CD4-positive, alpha-beta T cell treated with Interleukin-12 subunit alpha and Interleukin-12 subunit beta, for 1 hour (primary cell): ENCODE data around the gene MYBL2.
A peak's percentile ranks its signal among the peaks of the same experiment; 100 is the strongest.
"Not testable (repeated sequence)": the region's sequence is repeated elsewhere in the genome, so short reads cannot be mapped to it uniquely, and the experiment has no call there.

Experiments
- DNase-seq: peaks from one replicate; pipeline ENCODE4 v3.0.0-alpha.2; 2020

Gene MYBL2

DNA sequence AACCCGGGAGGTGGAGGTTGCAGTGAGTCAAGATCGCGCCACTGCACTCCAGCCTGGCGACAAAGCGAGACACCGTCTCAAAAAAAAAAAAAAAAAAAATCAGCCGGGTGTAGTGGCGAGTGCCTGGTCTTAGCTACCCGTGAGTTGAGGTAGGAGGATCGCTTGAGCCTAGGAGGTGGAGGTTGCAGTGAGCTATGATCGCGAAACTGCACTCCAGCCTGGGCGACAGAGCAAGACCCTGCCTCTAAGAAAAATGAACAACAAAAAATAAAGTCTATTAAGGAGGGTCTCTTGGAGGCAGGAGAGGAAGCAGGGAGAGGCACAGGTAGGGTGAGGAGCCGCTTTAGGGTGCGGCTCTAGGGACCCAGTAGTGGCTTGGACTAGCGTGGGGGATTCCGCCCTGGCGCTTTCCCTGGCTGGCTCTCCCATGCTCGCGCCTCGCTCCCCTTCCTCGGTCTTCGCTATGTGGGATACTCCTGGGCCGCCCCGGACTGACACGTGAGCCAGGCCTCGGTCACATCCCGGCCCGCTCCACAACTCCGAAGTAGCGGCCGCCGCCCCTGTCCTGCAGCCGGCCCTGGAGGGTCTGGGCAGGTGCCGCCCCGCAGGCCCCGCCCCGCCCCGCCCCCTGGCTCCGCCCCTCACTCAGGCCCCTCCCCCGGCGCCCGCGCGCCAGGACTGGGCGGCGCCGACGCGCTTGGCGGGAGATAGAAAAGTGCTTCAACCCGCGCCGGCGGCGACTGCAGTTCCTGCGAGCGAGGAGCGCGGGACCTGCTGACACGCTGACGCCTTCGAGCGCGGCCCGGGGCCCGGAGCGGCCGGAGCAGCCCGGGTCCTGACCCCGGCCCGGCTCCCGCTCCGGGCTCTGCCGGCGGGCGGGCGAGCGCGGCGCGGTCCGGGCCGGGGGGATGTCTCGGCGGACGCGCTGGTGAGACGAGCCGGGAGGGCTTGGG, at the start of gene MYBL2:
MYBL2 (plus strand) TSS at position 739 of the 953 bp plus-strand sequence; CDS start at position 909, 170 bp downstream.
- peak; percentile 75 for DNase-seq

DNA sequence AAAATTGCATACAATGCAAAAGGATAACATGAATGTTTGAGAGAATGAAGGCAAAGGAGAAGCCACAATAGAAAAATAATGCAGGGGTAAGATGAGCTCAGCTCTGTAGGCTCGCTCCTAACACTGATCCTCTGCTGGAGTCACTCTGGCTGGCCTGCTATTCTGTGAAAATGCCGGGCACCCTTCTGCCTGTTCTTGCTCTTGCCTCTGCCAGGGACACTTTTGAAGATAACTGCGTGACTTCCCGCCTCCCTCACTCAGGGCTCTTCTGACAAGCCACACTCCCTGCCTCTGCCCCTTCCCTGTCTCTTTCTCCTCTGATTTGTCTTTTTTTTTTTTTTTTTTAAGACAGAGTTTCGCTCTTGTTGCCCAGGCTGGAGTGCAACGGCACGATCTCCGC, 35.3 kb upstream of the MYBL2 start:
- DNase-seq: no peak

DNA sequence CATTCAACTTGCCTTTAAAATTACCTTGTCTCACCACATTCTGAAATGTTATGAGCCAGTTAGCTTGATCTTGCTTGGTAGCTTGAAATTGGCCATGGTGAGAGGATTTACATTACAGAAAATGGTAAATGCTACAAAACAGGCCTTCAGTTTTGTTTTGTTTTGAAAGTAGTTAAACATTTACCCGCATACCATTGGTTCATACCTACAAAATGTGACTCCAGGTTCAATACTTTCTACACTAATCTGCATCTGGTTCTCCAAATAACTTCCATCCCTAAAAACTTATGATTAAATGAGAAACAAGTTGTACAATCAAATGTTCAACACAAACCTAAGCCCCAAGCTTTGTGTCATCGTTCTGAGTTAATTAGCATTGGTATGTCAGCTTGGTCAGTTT, 30.5 kb upstream of the MYBL2 start:
- DNase-seq: no peak

DNA sequence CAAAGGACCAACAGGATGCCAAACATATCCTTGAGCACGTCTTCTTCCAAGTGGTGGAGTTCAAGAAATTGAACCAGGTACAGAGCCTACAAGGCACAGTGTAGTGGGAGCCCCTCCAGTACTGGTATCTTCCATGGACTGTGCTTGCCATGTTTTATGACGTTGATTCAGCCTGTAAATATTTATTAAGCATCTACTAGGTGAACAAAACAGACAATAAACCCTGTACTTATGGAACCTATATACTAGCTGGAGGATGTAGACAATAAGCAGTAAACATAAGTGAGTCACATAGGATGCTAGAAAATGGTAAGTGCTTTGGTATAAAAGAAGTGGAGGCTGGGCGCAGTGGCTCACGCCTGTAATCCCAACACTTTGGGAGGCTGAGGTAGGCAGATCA, 24.4 kb upstream of the MYBL2 start:
- DNase-seq: no peak

DNA sequence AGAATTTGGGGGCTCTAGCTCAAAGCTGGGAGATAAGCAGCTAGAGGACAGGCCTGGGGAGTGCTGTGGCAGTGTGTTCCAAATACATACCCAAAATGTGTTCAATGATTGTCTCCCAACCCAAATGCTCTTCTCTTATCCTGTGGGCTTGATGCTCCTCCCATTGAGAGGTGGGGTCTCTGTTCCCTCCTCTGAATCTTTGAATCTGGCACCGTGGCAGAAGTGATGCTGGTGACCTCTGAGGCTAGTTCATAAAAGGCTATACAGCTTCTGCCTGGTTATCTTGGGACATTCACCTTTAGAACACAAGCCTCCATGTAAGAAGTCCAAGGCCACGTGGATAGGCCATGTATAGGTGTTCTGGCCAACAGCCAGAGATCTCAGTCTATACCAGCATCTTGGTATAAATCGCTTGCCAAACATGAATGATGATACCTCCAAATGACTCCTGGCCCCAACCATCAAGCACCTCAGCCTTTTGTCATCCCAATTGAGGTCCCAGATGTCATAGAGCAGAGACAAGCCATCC, 15.9 kb upstream of the MYBL2 start:
- no peak for DNase-seq

DNA sequence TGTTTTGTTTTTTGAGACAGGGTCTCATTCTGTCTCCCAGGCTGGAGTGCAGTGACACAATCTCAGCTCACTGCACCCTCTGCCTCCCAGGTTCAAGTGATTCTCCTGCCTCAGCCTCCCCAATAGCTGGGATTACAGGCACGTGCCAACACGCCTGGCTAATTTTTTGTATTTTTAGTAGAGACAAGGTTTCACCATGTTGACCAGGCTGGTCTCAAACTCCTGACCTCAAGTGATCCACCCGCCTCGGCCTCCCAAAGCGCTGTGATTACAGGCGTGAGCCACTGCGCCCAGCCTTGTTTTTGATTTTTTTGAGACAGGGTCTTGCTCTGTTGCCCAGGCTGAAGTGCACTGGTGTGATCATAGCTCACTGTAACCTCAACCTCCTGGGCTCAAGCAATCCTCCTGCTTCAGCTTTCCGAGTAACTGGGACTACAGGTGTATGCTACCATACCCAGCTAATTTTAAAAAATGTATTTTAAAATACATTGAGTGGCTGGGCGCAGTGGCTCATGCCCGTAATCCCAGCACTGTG, 15.2 kb upstream of the MYBL2 start:
- DNase-seq: not testable (repeated sequence)

DNA sequence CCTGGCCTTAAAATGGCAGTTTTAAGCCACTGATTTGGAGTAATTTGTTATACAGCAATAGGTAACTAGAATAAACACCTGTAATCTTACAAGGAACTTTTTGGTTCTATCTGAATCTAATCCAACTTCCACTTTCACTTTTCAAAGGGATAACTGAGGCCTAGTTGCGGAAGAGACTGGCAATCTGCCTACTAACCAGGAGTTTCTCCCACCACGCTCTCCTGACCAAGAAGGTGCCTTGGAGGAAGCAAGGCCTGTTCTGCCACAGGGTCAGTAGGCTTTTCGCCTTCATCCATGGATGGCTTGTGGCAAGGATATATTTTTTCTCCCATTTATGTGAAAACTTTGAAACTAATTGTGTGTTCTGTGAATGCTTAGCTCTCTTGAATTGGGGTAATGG, 12.9 kb upstream of the MYBL2 start:
- DNase-seq: no peak

DNA sequence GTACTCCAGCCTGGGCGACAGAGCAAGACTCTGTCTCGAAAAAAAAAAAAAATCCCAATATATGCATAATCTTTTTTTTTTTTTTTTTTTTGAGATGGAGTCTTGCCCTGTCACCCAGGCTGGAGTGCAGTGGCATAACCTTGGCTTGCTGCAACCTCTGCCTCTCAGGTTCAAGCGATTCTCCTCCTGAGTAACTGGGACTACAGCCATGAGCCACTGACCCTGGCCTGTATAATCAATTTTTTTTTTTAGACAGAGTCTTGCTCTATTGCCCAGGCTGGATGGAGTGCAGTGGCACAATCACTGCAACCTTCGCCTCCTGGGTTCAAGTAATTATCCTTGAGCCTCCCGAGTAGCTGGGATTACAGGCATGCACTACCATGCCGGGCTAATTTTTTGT, 11.7 kb upstream of the MYBL2 start:
- not testable (repeated sequence) for DNase-seq

DNA sequence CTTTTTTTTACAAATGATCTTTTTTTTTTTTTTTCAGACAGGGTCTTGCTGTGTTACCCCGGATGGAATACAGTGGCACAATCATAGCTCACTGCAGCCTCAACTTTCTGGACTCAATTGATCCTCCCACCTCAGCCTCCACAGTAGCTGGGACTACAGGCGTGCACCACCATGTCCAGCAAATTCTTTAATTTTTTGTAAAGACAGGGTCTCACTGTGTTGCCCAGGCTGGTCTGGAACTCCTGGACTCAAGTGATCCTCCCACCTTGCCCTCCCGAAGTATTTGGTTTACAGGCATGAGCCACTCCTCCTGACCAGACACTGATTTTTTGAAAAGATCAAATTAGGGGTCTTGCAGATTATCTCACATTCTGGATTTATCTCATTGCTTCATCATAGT, 11.0 kb upstream of the MYBL2 start:
- no peak for DNase-seq

DNA sequence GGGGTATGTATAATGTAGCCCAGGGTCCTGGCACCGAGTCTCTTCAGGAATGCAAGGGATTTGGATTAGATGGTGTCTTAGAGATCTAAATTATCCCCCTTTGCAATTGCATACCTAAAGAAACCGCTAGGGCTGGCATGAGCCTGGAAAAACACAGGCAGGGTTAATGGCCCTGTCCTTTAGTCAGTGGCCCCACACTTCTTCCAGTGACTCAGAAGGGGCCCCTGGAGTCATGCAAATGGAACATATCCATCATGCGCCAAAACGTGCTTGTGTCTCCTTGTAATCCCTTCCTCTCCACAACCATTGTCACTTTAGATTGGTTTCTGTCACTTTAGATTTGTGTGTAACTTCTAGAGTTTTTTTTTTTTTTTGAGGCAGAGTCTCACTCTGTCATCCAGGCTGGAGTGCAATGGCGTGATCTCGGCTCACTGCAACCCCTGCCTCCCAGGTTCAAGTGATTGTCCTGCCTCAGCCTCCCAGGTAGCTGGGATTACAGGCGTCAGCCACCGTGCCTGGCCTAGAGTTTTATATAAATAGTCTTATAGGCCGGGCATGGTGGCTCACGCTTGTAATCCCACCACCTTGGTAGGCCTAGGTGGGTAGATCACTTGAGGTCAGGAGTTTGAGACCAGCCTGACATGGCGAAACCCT, 8.7 kb upstream of the MYBL2 start:
- no peak for DNase-seq

DNA sequence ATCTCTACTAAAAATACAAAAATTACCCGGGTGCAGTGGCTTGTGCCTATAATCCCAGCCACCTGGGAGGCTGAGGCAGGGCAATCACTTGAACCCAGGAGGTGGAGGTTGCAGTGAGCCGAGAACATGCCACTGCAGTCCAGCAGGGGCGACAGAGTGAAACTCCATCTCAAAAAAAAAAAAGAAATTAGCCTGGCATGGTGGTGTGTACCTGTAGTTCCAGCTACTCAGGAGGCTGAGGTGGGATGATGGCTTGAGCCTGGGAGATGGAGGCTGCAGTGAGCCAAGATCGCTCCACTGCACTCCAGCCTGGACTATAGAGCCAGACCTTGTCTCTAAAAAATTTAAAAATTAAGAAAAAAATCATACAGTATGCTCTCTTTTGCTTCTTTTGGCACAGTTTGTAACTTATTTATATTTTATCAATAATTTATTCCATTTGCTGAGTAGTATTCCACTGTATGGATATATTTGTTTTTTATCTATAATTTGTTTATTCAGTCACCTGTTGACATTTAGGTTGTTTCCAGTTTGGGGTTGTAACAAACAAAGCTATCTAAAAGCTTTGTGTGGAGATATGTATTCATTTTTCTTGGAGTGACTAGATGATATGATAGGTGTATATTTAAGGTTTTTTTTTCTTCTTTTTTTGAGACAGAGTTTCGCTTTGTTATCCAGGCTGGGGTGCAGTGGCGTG, 8.0 kb upstream of the MYBL2 start:
- DNase-seq: no peak

DNA sequence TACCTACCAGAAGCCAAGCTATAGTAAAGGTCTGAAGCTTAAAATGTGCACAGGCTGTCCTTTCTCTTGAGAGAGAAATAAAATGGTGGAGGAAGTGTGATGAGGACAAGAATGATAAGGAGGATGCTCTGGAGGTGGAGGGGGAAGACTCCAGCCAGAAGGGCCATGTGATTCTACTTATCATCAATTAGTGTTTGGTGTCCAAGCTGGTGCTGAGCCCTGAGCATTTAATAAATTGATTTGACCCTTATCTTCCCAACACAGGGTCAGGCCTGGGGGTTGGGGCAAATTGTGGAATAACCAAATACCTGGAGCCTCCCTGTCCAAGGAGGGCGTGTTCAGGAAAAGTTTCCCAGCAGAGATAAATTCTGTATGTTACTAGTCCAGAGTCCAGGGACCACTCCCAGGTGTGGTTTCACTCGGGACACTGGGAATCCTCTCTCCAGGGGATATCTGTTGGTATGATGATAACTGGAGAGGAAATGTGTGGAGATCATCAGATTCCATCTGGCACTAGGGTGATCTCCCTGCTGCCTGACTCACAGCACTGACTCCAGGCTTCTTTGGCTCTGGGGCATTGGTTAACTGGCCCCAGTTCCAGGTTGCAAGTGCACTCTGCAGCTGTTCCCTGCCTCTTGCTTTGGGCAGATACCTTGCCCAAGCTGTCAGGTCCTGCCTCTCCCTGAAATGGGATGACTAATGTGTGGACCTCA, 3.8 kb upstream of the MYBL2 start:
- DNase-seq: no peak

DNA sequence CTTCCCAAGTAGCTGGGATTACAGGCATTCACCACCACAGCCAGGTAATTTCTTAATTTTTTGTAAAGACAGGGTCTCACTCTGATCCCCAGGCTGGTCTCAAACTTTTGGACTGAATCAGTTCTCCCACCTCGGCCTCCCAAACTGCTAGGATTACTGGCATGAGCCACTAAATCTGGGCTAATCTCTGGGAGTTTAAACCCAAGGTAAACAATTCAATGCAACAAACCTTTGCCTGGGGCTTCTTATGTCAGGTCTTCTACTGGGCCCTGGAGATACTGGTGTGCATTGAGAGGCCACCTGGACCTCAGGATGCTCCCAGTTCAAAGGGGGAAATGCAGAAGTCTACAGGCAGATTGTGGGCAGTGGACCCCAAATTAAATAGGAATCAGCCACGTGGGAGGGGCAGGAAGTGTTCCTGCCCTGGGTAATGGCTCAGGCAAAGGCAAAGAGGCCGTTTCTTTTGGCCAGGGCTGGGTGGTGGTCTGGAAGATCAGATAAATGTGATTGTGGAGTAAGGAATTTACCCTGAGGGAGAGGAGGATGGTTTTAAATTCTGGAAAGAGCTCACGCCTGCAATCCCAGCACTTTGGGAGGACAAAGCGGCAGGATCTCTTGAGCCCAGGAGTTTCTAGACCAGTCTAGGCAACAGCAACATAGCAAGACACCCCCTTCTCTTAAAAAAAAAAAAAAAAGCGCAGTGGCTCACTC, 1.3 kb upstream of the MYBL2 start:
- DNase-seq: no peak

DNA sequence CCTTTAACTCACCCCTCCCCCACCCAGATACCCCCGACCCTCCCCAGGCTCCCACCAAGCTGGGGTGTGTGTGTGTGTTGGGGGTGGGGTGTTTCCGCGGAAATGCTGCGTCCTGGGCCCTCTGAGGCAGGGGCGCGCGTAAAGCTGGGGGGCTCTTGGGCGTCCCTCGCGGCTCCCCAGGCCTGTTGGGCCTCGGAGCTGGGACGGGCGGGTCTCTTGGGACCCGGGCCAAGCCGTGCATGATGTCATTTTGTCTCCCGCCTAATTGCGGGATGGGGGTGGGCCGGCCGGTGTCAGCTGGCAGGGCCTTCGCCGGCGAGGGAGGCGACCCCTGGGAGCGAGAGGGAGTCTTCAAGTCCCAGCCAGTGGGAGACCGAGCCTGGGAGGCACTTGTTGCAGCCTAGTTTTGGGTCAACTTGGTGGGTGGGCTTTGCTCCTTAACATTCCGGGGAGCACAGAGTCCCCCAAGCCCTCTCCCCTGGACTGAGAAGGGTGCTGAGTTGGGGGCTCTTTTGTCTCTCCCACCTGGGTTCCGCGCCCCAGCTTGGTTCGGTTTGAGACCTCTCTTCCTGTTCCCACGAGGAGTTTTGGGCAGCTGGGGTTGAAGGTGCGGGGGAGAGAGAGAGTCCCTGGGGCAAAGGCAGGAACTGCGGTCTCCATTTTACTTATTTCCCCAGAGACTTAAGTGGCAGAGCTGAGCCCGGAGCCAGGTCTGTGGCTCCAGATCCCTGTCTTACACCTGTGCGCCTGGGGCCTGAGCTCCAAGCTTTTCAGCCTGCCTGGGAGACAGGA, 623 bp downstream of the MYBL2 start:
- DNase-seq: no peak

DNA sequence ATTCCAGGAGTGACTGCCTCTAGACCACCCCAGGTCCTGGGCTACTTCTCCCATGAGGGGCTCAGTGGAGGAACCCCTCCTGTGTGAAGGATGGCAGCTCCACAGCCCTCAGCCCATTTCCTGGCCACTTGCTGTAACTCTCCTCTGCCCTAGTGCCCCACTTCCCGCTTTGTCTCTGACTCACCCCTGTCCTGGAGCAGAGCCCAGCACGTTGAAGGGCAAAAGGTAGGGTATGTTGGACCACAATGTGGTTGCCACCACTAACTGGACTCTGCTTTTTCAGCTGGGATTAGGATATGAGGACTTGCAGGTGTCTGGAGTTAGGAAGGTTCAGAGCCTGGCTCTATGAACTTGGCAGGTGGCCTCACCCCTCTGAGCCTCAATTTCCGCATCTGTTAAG, 2.4 kb downstream of the MYBL2 start:
- no peak for DNase-seq

DNA sequence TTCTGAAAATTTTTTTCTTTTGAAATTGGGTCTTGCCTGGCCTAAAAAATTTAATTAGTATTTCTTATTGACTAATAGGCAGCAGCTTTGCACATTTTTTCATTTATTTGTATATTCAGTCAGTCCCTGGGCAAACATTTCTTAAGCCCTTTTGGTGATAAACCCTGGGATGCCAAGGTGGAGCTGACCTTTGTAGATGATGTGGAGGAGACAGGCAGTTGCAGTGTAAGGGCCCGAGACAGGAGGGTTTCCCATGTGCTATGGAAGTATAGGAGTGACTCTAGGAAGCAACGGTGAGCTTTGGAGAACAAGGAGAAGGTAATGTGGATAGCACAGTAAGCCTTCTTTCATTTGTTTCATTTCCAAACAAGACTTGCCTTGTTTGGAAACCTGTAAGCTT, 3.5 kb downstream of the MYBL2 start:
- DNase-seq: no peak

DNA sequence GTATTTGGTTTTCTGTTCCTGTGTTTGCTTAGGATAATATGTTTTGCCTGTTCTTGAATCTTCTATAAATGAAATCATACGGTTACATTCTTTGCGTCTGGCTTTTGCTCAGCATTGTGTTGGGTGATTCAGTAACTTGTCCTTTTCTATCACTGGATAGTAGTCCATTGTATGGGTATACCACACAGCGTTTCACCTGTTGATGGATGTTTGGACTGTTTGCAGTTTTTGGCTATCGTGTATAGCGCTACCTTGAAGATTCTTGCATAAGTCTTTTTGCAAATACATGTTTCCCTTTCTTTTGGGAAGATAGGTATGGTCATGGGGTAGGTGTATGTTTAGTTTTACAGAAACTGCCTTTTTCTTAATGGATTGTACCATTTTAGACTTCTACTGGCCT, 9.5 kb downstream of the MYBL2 start:
- no peak for DNase-seq

DNA sequence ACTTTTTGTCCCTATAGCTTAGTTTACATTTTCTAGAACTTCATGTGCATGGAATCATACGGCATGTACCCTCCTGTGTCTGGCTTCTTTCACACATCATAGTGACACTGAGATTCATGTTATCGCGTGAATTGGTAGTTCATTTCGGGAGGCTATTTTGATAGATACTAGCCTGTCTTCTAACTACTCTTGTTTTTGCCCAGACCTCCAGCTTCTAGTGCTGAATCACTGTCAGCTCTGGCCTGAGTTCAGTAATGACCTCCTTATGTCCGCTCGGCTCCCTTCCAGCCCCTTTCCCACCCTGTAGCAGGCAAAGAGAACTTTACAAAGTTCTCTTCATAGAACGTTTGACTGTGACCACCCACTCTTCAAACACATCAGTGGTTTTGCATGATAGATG, 14.1 kb downstream of the MYBL2 start:
- no peak for DNase-seq

DNA sequence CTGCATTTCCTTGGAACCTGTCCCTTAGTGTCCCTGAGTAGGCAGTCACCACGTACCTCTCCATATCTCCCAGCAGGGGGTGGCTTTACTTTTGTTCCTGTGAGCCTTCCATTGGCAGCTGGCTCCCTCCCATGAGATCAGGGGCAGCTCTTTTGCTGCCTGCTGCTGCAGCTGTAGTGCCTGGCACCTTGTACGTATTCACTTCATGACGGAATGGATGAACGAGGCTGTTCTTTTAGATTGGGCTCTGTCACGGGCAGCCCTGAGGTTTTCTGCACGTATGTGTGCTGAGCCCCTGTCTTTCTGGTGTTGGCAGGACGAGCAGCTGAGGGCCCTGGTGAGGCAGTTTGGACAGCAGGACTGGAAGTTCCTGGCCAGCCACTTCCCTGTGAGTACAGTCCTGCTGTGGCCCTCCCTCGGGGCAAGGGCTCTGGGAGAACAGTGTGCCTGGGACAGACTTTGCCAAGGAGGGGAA, 14.6 kb downstream of the MYBL2 start:
- no peak for DNase-seq

DNA sequence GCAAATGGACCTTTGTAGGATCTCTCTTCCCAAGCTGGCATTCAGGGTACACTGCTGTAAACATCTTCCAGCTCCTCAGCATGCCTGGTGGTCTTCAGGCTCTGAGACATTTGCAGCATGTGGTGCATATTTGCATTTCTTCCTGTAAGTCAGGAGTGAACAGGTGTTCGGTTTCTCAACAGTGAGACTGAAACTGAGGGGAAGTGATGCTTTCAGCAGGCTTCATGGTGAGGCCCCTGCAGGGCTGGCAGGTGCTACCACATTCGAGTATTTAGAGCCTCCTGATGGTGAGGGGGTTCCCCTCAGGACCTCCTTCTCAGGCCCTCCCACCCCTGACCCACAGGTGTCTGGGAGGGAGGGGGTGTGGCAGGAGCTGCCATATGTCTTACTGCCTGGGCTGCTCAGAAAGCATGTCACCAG, 15.1 kb downstream of the MYBL2 start:
- DNase-seq: no peak

DNA sequence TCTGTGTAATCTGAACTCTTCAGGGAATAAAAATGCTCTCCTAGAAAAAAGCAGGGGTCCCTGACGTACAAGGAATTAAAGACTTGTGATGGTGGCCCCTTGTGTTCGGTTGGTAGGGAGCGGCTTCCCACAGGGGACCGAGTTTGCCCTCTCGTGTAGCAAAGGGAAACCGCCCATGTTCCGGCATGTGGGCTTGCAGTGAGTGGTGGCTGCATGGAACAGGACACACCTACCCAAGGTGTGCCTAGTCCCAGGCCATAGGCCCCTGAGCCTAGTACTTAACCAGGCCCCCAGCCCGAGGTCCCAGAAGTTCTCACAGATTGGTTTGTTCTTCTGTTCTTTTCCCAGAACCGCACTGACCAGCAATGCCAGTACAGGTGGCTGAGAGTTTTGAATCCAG, 15.5 kb downstream of the MYBL2 start:
- DNase-seq: no peak
